ENCODE measurements around the gene MAGIX.
"Not testable (repeated sequence)": the region's sequence is repeated elsewhere in the genome, so short reads cannot be mapped to it uniquely, and the experiment has no call there.

The MAGIX gene

GRCh38 chrX:49129427-49129826 lies 33.1 kb upstream of the MAGIX start:
- TF ChIP-seq CTCF (conservative IDR thresholded peaks at IDR 0.05; ENCODE audit: control insufficient read depth, insufficient read depth, low read depth, low read length) = no peak
- no peak for DNase-seq (ENCODE audit: low read depth)
- H3K4me3 ChIP-seq (ENCODE audit: control insufficient read depth, low read depth, low read length) = no peak overlapping the region

DNA sequence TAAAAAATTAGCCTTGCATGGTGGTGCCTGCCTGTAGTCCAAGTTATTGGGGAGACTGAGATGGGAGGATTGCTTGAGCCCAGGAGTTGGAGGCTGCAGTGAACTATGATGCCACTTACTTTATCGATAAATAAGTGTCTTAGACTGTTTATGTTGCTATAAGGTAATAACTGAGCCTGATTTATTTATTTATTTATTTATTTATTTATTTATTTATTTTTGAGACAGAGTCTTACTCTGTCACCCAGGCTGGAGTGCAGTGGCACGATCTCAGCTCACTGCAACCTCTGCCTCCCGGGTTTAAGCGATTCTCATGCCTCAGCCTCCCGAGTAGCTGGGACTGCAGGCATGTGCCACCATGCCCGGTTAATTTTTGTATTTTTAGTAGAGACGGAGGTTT lies 30.3 kb upstream of the MAGIX start:
- DNase-seq (ENCODE audit: low read depth); H3K4me3 ChIP-seq (ENCODE audit: control insufficient read depth, low read depth, low read length): not testable (repeated sequence)

DNA sequence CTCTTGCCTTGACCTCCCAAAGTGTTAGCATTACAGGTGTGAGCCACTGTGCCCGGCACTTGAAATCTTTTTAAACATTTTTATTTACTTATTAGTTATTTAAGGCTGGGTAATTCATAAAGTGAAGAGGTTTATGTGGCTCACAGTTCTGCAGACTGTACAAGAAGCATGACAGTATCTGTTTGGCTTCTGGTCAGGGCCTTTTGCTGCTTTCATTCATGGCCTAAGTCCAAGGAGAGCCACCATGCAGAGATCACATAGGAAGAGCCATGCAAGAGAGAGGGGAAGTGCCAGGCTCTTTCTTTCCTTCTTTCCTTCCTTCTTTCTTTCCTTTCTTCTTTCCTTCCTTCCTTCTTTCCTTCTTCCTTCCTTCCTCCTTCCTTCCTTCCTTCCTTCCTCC lies 28.8 kb upstream of the MAGIX start:
- no peak for TF ChIP-seq CTCF (conservative IDR thresholded peaks at IDR 0.05; ENCODE audit: control insufficient read depth, insufficient read depth, low read depth, low read length)
- DNase-seq (ENCODE audit: low read depth) = no peak
- H3K4me3 ChIP-seq (ENCODE audit: control insufficient read depth, low read depth, low read length) = no peak overlapping the region

- DNase-seq (ENCODE audit: low read depth) = no peak
- no peak for TF ChIP-seq CTCF (conservative IDR thresholded peaks at IDR 0.05; ENCODE audit: control insufficient read depth, insufficient read depth, low read depth, low read length)
- H3K4me3 ChIP-seq (ENCODE audit: control insufficient read depth, low read depth, low read length) = no peak overlapping the region
Observed at GRCh38 chrX:49137492-49137891, 25.1 kb upstream of the MAGIX start.

DNA sequence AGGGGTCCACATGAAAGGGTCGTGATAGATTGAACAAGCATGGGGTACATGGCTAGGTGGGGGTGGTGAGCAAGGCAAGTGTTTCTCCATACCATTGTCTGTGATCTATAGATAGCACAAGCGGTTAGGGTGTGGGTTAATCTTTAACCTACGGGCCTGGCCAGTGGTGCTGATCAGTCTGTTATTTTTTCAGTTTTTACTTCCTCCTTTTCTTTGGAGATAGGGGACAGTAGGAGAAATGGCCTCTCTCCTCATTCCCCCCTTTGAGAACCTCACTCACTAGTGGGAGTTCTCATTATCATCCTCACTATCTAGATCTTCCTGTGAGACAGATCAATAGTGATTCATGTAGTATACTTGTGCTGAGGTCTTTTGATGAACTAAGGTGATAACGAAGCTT lies 22.8 kb upstream of the MAGIX start:
- DNase-seq (ENCODE audit: low read depth) = no peak
- H3K4me3 ChIP-seq (ENCODE audit: control insufficient read depth, low read depth, low read length) = no peak overlapping the region
- TF ChIP-seq CTCF (conservative IDR thresholded peaks at IDR 0.05; ENCODE audit: control insufficient read depth, insufficient read depth, low read depth, low read length) = no peak

DNA sequence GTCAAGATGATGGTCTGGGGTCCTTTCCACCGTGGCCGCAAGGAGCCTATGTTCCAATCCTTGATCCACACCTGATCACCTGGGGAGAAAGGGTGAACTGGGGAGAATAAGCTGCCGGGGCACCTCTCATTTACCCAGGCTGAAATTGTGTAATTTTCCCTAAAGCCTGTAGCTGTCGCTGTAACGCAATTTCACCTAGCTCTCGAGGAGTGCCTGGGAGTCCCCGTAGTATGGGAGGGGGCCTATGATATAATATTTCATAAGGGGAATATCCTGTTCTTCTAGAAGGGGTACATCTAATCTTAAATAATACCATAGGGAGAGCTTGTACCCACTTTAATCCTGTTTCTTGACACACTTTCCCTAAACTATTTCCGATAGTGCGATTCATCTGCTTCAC lies 20.3 kb upstream of the MAGIX start:
- peak; percentile 33 for TF ChIP-seq CTCF (conservative IDR thresholded peaks at IDR 0.05; ENCODE audit: control insufficient read depth, insufficient read depth, low read depth, low read length)
- not testable (repeated sequence) for H3K4me3 ChIP-seq (ENCODE audit: control insufficient read depth, low read depth, low read length); DNase-seq (ENCODE audit: low read depth)

DNA sequence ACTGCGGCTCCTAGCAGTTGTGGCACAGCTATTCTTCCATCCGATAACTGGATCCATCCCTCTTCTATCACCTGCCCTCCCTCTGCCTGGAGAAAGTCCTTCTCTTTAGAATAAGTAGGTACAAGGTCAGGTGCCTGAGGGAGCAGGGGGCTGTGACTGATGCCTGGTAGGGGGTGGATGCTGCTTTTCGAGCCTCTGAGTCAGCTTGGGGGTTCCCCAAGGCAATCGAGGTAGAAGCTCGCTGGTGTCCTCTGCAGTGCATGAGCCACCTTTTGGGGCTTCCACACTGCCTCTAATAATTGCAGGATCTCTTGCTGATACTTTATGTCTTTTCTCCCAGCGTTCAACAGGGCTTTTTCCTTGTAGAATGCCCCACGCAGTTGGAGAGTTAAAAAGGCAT lies 19.4 kb upstream of the MAGIX start:
- not testable (repeated sequence) for DNase-seq (ENCODE audit: low read depth); H3K4me3 ChIP-seq (ENCODE audit: control insufficient read depth, low read depth, low read length)

GRCh38 chrX:49147282-49147681 lies 15.3 kb upstream of the MAGIX start:
- TF ChIP-seq CTCF (conservative IDR thresholded peaks at IDR 0.05; ENCODE audit: control insufficient read depth, insufficient read depth, low read depth, low read length) = no peak
- H3K4me3 ChIP-seq (ENCODE audit: control insufficient read depth, low read depth, low read length) = no peak overlapping the region
- no peak for DNase-seq (ENCODE audit: low read depth)

Measured in fibroblast of mammary gland (primary cell).